ENCODE data around the gene SPDL1.
A peak's percentile ranks its signal among the peaks of the same experiment; 100 is the strongest.

Gene SPDL1, protein sequence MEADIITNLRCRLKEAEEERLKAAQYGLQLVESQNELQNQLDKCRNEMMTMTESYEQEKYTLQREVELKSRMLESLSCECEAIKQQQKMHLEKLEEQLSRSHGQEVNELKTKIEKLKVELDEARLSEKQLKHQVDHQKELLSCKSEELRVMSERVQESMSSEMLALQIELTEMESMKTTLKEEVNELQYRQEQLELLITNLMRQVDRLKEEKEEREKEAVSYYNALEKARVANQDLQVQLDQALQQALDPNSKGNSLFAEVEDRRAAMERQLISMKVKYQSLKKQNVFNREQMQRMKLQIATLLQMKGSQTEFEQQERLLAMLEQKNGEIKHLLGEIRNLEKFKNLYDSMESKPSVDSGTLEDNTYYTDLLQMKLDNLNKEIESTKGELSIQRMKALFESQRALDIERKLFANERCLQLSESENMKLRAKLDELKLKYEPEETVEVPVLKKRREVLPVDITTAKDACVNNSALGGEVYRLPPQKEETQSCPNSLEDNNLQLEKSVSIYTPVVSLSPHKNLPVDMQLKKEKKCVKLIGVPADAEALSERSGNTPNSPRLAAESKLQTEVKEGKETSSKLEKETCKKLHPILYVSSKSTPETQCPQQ

DNA sequence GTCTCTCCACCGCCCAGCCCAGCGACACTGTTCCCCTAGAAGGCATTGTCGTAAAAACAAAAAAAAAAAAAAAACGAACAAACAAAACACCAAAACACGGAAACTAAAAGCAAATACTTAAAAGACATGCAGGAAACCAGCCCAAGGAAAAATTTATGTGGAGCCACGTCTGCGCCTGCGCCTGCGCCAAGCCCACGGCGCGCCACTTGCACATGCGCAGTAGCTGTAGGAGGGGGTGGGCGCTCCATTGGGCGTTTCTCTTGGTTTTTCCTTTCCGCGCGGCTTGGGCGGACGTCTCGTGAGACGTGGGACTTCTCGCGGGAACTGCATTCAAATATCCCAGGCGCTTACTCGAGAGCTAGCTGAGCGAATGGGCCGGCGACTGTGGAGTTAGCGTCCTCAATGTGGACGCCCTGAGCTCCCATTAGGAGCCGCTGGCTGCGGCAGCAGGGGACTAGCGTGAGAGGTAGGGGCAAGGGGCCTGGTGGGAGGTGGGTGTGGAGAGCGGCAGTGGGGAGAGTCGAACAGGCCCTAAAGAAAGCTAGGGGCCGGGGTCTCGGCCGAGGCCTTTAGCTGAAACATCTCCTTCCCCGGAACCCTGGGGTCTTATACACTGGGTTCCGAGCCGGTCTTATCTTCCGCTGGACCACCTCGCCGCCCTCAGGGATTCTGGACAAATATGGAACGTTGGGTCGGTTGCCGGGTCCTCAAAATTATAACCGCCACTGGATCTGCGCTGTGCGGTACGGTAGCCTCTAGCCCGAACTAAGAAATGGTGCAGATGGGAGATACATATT, at the start of gene SPDL1:
Gene SPDL1, plus strand, starts transcription at position 350 of the 797 bp plus-strand sequence. CDS start 4,644 bp downstream, outside the sequence.
- peak; percentile 97 for DNase-seq

DNA sequence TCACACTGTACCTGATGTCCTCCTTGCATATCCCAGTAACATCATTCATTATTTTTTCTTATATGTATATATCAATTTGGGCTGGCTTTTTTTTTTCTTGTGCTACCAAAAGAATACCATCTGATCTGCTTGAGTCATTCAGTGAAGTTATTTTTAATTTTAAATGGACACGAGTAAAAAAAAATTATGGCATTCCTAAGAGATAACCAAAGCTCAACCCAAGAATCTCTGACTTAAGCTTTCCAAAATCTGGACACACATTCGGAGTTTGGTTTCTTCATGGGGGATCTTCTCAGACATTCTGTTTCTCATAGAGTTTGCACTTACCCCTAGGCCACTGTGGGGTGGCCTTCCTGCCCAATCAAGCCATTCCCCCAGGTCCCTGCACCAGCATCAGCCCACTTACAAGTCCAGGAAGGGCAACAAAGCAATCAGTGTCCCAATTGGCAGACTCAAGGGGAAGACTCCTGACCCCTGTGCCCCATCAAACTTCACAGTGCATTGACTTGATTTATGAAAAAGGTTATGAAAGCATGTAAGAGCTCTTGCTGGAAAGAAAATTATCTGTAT, 49.2 kb upstream of the SPDL1 start:
- DNase-seq: no peak

DNA sequence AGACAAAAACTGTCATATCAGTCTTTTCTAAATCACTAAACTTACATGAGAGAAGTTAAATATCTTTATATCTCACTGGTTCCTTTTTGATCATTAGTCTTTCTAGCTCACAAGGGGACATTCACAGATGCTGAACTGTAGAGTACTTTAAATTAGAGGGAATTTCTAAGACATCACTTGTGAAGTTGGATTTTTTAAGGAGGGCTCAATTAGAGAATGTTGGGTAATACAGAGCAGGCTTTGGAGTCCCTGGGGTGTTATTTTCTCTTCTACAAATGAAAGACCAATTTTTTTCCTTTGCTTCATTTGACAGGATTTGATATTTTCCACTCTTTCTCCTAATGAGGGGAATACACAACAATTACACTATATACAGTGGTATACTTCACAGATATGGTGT, 48.6 kb upstream of the SPDL1 start:
- DNase-seq: no peak

DNA sequence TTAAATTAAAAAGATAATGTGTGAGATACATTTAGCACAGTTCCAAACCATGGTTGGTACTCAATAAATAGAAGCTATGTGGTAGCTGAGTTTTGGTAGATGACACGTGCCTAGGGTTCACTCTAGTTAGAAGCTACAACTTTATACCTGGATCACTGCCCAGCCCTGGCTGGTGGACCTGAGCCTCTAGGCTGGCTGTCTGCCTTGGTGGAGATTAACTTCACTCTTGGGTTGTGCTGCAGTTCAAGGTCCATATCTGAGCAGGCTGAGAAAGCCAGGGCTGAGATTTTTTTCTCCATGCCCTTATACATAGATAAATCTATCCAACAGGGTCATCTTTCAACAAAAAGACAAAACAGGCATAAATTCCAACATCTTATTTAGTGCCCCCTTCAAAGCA, 44.6 kb upstream of the SPDL1 start:
- DNase-seq: no peak

DNA sequence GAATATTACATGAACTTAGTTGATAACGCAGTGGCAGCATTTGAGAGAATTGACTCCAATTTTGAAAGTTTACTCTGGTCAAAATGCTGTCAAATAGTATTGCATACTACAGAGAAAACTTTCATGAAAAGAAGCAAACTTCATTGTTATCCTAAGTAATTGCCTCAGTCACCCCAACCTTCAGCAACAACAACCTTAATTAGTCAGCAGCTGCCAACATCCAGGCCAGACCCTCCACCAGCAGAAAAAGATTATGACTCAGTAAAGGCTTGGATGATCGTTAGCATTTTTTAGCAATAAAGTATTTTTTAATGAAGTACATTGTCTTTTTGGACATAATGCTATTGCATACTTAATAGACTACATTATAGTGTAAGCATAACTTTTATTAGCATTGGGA, 40.8 kb upstream of the SPDL1 start:
- DNase-seq: no peak

DNA sequence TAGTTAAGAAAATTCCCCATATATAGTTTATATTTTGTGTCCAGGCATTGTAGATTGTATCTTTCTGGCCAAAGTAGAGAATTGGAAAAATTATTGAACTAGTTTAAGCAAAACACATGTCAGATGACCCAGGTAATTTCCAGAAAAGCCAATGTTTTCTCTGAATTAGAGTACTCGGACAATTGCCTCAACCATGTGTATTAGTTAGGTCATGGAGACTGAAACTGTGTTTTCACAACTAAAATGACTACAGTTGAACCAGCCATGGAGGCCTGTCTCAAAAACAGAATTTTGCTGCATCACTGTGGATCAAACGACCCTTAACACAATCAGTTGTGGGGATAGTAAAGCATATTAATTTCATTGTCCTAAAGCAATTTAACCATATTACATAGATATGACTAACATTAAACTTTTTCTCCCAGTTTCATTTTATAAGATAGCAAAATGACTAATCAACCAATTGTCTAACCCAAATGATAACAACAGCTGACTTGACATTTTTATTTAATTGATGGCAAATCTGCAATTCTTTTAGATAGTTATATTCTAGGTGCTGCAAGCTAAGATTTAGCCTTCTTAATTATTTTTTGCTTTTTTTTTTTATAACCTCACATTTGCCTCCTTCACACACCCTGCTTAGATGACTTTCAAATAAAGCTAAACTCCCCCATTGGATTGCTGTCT, 39.2 kb upstream of the SPDL1 start:
- DNase-seq: no peak

DNA sequence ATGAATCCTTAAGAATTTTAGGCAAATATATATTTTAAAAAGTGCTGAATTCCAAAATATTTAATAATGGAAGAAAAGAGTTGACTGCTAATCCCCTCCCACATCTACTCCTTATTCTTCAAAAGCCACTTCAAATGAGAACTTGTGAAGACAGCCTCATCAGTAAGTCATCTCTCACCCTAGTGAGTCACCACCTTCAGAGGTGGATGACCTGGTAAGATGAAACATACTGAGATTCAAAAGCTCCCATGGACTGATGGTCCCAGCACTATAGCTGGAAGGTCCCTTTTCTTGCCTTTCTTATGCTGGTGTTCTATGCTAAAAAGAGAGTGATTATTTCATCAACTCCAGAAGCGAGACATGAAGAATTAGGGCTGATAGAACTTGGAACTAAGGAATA, 37.8 kb upstream of the SPDL1 start:
- DNase-seq: peak; percentile 61

DNA sequence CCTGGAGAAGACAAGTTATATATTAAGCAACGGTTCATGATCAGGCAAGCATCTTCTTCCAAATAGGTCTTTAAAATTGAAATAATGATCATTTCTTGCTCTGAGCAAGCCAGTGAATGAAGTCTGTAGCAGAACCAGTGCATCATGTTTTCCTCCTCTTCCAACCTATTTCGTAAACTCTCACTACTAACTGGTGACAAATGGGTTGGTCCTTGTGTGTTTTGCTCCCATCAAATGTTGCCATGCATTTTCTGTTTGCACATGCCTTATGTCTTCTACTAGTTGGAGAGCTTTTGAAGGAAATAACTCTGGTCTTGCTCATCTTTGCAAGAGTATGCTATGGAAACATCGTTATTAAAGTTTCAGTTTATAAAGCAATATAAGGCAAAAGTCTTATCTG, 37.2 kb upstream of the SPDL1 start:
- no peak for DNase-seq

DNA sequence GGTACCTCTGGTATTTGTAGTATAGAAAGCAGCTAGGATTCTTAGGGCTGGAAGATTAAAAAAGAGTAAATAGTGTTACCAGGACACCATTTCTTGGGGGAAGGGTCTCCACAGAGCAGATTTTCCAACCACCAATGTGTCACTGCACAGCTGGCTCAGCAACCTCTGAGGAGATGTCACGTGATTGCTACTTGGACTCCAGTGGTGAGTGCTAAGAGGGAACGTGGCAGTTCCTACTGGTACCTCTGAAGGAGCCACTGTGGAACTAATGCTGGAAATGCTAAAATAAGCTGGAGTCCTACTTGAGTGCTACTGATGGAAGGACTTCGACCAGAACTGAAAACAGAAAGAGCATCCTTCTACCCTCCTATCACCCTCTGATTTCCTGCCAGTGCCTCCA, 36.1 kb upstream of the SPDL1 start:
- peak; percentile 4 for DNase-seq

DNA sequence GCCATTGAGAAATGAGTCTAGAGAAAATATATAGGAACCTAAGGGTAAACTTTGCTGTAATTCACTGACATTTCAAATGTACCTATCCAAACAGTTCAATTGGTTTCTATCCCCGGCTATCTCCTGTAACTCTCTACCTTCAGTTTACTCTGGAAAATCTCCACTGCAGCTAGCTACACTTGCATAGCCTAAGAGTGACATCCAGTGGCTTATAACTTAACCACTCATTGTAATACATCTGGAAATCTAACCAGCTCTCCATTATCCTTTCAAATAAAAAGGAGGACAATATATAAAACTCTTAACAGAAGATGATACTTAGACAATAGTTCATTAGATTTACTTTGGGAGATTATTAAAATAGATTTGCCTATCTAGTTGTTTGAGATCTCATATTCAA, 35.3 kb upstream of the SPDL1 start:
- DNase-seq: no peak

DNA sequence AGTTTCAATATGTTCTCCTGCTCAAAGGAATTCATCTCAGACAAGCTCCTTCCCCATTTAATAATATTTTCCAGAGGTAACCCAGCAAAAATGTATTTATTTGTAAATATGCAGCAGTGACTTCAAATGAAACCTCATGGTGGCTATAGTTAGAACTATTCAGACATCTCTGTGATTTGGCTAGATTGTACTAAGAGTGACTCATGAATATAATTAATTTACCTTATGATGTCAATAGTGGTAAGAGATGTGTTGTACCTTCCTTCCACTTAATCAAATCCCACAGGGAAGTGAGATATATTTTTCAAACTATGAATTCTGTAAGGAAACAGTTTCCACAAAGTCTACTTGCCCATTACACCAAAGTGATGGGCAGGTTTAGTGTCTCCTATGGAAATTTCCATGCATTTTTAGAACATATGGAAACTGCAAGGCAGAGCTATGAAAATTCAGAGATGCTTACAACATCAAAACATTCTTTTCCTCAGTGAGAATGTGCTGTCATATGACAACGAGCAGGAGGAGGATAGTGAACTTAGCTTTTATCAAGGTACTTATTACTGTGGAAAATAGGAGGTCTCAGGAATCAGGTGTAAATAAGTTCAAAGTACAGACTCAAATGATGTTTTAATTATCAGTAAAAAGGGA, 34.0 kb upstream of the SPDL1 start:
- DNase-seq: no peak

DNA sequence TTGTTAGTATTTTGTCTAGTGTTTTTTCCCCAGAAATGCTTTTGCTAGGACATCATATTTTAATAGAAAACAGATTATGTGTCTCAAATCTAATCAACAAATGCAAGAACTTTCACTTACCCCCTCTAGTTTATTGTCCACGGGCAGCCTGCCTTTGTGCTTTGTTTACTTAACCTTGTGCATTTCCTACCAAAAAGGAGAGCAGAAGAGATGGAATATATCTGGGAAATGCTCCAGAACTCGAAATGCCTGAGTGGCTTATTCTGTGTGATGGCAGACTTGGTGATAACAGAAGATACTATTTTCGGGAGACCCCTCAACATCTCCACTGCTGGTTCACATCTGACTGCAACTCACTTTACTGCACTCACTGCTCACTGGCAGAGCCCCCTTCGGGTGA, 33.3 kb upstream of the SPDL1 start:
- no peak for DNase-seq

DNA sequence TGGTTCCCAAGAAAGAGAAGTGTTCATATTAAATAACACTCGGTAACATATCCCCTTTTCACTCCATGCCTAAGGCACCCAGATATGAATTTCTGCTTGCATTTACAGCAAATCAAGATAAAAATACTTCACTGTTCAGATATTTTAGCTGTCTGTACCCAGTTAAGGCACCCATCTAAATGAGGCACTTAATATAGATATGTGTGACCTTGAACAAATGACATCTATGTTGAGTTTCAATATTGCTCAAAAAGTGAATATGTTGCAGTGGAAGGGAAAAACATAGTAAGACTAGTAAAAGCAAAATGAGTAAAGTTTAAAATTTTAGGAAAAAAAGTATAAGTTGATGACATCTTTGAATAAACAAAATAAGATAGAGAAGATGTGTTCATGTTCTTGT, 32.4 kb upstream of the SPDL1 start:
- peak; percentile 36 for DNase-seq

DNA sequence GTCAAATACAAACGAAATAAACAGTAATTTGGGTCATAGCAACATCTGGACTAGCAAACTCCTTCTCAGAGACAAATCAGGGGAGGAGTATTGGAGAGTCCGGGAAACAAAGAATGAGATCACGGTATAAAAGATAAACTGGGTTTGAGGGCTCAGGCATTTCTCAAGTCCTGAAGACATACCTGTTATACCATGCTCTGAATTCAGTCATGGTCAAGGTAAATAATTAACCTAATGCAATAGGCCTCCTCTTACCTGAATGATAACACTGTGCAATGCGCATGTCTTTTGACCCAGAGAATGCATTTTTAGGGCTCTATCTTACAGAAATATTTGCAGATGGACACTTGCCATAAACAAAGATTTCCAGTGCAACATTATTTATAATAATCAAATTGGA, 31.9 kb upstream of the SPDL1 start:
- no peak for DNase-seq

DNA sequence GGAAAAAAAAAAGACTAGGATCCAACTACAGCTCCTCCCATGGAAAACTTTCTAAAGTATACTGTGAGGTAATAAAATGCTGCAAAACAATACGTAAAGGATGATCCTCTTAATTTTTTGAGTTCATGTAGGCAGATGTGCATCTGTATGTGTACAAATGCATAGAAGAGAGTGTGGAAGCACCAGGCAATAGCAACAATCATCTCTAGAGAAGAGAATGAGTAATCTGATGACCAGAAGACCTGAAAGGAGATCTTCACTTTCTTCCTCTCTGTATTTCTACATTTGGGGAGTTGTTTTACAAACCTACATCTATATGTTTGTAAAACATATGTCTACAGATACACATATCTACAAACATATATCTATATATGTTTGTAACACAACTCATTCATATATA, 29.3 kb upstream of the SPDL1 start:
- DNase-seq: no peak

DNA sequence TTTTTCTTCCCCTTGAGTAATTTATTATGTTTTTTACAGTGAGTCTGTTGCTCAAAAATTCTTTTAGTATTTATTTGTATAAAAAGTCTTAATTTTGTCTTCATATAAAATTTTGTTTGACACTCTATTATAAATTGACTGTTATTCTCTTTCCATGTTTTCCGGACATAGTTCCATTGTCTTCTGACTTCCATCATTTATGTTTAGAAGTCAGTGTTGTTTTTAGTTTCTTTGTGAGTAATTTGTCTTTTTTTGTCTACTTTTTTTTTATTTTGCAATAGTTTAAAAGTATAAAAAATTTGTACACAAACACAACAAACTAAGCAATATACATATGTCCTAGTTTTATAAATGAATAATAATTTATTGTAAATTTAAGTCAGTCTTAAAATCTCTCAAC, 25.7 kb upstream of the SPDL1 start:
- no peak for DNase-seq

DNA sequence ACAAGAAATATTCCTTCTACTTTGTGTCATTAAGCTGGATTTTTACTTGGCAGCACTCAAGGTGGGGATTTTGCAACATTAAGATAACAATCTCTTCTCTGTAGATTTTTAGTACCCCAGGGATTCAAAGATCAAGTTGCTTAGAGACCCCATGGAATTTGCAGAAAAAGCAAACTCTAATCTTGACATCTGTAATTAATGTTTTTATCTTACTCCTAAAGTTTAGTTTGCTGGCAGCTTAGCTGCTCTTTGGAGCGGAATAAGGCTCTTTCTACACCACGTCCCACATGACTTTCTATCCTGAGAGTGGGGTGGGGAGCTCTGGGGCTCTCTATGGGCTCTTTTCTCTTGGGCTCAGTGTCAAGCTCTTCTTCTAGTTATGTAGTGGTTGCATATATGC, 21.7 kb upstream of the SPDL1 start:
- DNase-seq: no peak

DNA sequence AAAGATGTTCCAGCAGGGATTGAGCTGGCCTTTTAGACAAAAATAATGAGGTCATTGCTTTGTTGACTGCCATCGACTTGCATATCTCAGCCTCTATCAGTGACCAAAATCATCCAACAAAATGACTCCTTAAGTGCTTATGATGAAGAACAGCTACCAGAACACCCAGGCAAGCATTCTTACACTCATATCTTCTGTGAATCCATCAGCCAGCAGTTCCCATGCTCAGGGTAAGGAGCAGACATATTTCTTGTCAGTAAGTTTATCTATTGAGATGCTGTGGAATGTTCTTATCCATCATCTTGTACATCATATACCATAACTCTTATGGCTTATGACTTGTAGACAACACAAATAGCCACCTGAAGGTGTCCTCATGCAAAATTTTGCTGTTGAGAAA, 20.2 kb upstream of the SPDL1 start:
- DNase-seq: no peak

DNA sequence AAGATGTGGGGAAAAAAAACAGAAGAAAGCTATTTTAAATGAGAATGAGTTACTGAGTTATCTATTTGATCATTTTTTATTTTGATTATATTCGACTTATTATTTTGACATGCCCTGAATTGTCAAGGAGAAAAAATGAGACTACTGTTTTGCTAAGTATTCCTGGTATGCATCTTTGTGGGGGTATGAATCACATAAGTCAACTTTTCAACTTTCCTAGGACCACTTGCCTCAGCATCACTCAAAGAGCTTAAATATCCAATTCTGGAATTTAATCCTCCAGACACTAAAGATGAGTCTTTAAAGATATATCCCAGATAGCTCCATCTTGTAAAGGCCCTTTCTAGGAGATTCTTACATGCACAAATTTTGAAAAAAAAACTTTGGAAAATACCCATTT, 17.4 kb upstream of the SPDL1 start:
- no peak for DNase-seq

DNA sequence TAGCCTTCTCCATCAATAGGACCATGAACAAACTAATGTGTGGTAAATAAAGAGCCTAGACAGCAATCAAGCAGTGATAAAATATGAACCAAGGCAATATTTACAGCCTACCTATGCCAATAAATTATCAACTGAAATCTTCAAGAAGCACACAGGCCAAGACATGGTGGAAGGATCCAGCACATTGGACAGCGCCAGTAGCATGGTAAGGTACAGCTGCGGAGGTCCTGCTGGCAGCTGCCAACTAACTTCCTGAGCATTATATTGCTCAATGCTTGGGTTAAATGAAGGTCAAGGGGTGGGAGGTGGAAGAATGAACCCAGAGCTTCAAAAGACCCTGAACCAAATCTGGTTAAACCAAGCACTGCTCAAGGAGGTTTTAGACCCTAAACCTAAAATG, 16.5 kb upstream of the SPDL1 start:
- no peak for DNase-seq

DNA sequence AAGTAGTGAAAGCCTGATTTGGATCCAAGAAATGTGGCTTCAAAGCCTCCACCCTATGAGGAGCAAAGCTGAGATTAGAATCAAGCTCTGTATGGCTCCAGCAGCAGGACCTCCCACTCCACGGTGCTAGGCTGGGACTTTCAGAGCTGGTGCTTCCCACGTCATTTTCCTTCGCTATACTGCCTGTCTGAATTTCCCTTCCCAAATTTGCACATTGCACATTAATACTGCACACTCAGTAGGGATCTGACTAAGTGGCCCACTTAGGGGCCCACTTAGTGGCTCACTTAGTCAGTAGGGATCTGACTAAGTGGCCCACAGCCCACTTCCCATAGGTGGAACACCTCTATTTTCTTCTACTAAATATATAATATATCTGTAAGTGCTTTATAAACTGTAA, 14.1 kb upstream of the SPDL1 start:
- no peak for DNase-seq

DNA sequence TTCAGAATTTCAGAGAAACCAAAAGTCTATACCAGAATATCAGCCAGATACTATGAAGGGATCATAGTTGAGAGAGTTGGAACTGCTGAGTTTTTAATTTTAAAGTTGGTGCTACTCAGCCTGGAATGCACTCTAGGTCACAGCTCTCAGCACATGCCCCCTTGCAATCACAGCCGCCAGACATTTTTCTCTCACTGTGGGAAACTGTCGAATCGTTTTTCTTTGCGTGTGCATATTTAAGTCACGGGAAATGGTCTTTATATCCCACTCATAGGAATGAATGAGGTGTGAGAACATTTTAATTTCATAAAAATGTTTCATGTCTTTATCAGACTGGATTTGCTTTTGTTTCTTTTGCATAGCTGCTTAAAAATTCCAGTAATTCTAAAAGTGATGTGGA, 12.2 kb upstream of the SPDL1 start:
- DNase-seq: no peak
